ENCODE data around the gene RASL11B.

Gene RASL11B

DNA sequence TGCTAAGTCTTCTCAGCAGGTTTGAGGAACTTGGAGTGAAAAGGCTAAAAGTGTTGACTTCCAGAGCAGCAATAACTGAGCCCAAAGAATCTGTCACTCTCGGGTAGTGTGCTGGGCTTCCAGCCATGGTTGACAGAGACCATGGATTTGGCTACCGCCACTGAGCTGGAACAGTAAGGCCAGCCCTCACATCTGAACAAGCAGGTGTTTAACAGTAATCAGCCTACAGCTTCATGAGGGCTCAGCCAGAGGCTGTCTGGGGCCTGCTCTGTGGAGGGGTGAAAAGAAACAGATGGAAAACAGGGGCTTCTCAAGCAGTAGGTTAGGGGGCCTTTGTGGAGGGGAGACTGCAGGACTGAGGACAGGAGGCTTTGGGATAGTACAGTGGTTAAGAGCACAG lies 14.9 kb downstream of the RASL11B start:
- no peak for DNase-seq

GRCh38 chr4:52877694-52878093 lies 15.6 kb downstream of the RASL11B start:
- no peak for DNase-seq

DNA sequence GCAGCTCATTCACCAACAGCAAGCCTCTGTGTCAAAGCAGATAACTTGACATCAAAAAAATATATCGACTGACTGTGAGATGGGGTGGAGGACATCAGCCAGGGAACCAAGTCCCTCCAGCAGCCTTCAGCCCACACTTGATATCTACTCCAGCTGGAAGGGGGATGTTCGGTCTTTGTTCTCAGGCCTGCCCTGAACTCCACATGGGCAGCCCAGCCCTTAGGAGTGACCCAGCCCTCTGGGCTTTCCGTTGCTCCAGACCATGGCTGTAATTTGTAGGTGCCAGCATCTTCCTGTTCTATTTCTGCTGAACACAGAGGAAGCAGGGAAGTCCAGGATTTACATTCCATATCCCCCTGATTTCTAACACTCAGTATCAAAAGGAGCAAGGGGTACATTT lies 17.4 kb downstream of the RASL11B start:
- DNase-seq = no peak

- no peak for DNase-seq
These were observed 18.9 kb downstream of the RASL11B start for GRCh38 chr4:52880994-52881393.

DNA sequence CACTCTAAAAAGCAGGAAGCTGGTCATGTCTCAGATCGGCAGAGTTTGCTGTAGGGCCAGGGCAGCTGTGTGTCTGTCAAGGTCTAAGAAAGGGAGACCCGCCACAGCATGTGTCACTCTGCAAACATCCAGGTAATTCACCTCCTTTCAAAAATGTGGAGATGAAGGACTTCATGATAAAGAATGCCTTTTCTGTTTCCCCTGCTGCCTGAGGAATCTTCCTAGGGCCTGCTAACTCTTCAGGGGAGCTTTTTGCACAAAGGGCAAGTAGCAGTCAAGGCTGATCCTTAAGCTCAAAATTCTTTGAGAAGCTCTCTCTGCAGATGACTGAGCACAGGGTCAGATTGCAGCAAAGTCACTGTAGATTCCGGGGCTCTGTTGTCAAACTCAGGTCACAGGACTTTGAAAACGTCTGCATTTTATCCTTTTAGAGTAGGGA lies 21.1 kb downstream of the RASL11B start:
- DNase-seq = no peak

DNA sequence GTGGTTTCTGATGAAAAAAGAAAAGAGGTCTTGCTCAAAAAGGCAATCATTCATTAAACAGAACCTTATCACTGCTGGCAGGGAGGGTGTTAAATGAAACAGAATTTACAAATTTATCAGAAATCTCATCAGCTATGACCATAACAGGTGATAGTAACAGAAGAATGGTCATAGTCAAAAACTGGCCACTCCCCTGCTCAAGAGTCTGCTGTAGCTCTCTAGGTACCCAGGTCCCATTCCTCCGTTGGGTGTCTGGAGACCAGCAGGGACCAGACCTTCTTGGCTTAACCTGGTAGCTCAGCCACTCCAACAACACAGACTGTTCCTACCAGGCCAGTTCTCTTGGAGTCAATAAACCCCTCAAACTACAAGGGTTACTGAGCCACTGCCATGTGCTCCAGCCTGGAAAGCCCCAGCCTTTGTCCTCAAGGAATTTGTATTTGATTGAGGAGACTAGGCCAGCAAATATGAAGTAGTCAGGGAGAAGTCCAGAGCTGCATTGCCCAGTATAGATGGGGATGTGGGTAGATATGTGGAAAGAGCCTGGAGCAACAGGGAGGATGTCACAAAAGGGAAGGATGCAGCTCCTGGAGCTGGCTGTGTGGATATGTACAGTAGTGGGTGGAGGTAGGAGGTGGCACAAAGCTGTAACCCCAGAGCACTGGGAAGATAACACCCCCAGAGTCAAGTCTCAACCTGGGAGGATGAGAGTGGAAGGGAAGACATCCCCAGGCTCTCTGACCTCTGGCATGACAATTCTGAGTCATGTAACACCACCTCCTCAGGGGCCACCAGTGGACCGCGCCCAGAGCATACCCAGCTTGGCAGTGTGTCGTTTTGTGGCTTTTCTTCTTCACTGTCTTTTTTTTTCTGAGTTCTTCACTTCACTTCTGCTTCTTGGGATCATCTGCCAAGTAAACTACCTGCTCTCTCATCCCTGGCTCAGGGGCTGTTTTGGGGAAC lies 21.9 kb downstream of the RASL11B start:
- no peak for DNase-seq

DNA sequence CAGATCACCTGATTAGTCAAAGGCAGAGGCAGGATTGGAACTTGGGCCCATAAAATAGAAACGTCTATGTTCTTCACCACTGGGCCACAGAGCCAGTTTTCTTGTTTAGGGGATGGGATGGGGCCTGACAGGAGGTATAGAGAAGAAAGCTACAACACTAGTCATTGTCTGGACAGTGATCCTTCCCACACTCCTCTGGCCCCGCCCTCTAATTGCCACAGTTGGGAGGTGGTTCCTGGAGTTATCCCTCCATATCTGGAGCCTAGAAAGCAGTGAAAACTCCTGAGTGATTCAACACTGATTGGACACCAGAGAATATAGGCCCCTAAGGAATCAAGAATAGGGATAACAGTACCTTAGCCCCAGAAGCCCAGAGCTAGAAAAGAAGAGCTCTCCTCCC lies 22.9 kb downstream of the RASL11B start:
- DNase-seq = no peak

- DNase-seq = no peak
These were observed 27.2 kb downstream of the RASL11B start for GRCh38 chr4:52889354-52889753.

DNA sequence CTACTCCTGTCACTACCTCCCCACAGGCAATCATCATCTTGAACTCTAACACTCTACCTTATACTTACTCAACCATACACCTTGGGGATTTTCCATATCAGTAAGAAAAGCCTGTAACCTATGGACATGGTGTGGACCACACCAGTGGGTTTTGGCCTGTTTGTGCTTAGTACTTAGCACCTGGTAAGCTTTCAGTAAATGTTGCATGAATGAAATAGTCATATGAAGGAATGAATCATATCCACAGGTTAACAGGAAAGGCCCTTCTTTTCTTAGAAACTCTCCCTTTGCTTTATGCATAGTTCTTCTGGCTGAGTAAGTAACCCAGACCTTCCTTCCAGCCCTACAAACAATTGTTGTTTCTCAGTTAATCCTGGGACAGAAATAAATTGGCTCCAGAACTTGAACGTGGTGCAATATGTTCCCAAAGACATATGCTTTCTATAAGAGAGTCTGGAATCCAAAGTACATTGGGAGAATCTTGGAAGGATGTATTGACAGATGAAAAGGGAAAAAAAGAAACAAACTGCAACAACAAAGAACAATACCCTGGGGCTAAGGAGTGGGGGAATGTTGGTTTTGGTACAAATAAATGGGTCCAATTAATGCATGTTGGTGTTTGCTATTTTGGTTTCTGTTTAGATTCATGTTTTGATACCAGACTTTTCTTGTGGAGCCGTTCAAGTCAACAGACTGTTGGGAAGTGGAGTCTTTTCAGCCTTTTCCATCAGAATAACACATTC lies 27.8 kb downstream of the RASL11B start:
- no peak for DNase-seq

DNA sequence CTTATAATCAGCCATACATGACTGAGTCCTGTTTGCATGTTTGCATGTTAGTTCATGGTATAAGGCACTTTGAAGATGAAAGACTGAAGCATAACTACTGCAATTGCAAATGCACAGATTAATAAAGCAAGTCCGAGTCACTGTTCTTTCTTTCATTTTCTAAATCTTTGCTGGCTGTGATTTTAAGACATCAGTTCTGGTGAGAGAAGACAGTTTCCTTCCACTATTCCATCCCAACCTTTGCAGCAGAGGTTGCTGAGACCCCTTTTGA lies 28.3 kb downstream of the RASL11B start:
- no peak for DNase-seq

GRCh38 chr4:52891743-52892142 lies 29.6 kb downstream of the RASL11B start:
- no peak for DNase-seq

GRCh38 chr4:52892880-52893279 lies 30.8 kb downstream of the RASL11B start:
- no peak for DNase-seq

GRCh38 chr4:52894443-52894842 lies 32.3 kb downstream of the RASL11B start:
- no peak for DNase-seq

- DNase-seq = no peak
These were observed 41.2 kb downstream of the RASL11B start for GRCh38 chr4:52903273-52903672.

GRCh38 chr4:52904421-52904820 lies 42.3 kb downstream of the RASL11B start:
- DNase-seq = no peak

DNA sequence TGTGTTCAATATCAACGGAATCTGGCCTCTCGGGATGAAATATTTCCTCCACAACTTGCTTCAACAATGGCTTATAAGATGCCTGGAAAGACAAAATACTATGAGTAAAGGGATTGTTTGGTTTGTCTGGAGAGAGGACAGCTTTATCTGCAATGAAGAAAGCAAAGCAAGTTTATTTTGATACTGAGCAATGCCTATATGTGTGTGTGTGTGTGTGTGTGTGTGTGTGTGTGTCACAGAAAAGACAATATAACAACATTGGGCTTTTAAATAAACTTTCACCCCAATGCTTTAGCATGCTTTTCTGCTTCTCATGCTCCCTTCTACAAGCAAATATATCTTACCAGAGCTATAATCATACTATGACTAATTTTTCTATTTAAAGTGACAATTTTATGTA lies 45.4 kb downstream of the RASL11B start:
- DNase-seq = no peak

- no peak for DNase-seq
These were observed 48.0 kb downstream of the RASL11B start for GRCh38 chr4:52910115-52910514.

DNA sequence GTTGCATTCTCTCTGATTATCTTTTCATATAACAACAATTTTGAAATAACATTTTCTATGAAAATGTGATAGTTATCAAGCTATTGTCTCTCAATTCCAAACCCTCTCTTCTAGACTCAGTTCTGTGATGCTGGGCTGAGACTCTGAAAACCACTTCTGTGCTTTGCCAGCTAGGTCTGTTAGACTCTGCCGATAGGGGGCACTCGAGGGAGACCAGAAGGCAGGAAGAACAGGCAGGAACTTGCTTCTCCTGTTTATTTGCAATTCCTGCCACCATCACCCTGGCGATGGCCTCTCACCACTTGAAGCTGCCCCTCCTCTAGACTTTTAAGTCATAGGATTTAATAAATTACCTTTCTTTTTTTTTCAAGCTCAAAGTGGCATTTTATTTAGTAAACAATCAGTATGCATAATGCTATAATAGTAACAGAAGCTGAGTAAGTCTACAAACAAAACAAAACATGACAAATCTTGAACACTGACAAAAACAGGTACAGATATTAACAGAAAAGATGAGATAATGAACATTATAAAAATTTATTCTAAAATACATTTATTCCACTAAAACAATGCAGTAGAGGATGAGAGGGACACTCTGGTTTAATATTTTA lies 49.7 kb downstream of the RASL11B start:
- DNase-seq = peak; percentile 64

DNA sequence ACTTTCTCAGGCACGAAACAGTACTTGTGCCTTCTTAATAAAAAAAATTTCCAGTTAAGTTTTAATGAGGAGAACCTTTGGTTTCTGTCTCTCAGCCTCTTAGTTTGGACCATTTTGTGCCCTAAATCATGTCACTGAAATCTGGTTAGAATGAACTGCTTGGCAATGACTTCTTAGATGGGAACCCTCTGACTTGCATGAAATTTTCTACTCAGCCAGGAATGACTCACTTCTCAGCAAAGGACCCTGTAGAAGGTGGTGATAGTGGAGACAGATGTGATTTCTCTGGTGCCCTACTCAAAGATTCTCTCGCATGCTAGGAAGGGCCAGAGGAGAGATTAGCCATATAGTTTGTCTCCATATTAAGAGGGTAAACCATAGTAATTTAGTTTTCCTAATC lies 50.5 kb downstream of the RASL11B start:
- no peak for DNase-seq

- DNase-seq = no peak
These were observed 52.0 kb downstream of the RASL11B start for GRCh38 chr4:52914051-52914605.

- no peak for DNase-seq
These were observed 53.1 kb downstream of the RASL11B start for GRCh38 chr4:52915191-52915590.

- DNase-seq = no peak
These were observed 53.7 kb downstream of the RASL11B start for GRCh38 chr4:52915730-52916300.
